ENCODE measurements around the gene MAG. TPM values are rescaled to one million over a fixed set of nuclear protein-coding genes. Genes with fewer than 3 reads are reported as not detected.
"Not testable (repeated sequence)": the region's sequence is repeated elsewhere in the genome, so short reads cannot be mapped to it uniquely, and the experiment has no call there.

MAG gene
- total and polyA plus RNA-seq, 2 of the 8 experiments (the other 6 are each of a cell fraction or from before 2014, with no cell fraction given) = 0.20 to 1.3 TPM

GRCh38 chr19:35285465-35285864, 6.5 kb upstream of the MAG start:
- peak overlapping the region; percentile 61; the same call in 1 of the 2 replicates for H2AFZ ChIP-seq (ENCODE audit: low read length)
- not testable (repeated sequence) for DNase-seq (ENCODE audit: low read depth in 1 of 2, low spot score in 2 of 2); H3K14ac ChIP-seq (ENCODE audit: insufficient read length); H3K27me3 ChIP-seq (replicated peaks in 1 of 4; ENCODE audit: control insufficient read depth in 3 of 4, extremely low read depth in 1 of 4, insufficient read depth in 3 of 4, low read length in 3 of 4); H3K18ac ChIP-seq (ENCODE audit: extremely low read depth, low read length); H4K5ac ChIP-seq (ENCODE audit: insufficient read length, low read depth, low read length); FAIRE-seq; H2BK20ac ChIP-seq (ENCODE audit: low read length); H3K23ac ChIP-seq (ENCODE audit: insufficient read length); H2BK12ac ChIP-seq (ENCODE audit: low read depth, low read length); H3K27ac ChIP-seq (ENCODE audit: low read depth, low read length); H2AK5ac ChIP-seq (ENCODE audit: low read depth, low read length); H3K4ac ChIP-seq (replicated peaks; ENCODE audit: insufficient read length, low read depth, low read length); H2BK15ac ChIP-seq (ENCODE audit: low read length); H2BK5ac ChIP-seq (ENCODE audit: low read depth, low read length); H3K4me3 ChIP-seq (ENCODE audit: extremely low read depth in 1 of 4, insufficient read depth in 2 of 4, low read depth in 3 of 4, low read length in 4 of 4); H4K91ac ChIP-seq (replicated peaks; ENCODE audit: insufficient read length, low read length); H4K20me1 ChIP-seq (replicated peaks in 1 of 2; ENCODE audit: control insufficient read depth in 1 of 2, insufficient read depth in 2 of 2, low read length in 2 of 2); H3K79me1 ChIP-seq (ENCODE audit: low read depth, low read length); H3K23me2 ChIP-seq (ENCODE audit: low read depth, low read length); H3K9me3 ChIP-seq (ENCODE audit: insufficient read depth in 2 of 2, low read depth in 1 of 2, low read length in 1 of 2); H2BK120ac ChIP-seq (replicated peaks; ENCODE audit: low read depth, low read length); H3K79me2 ChIP-seq (ENCODE audit: control insufficient read depth in 1 of 2, insufficient read depth in 2 of 2, low read length in 2 of 2); H3K56ac ChIP-seq (replicated peaks; ENCODE audit: insufficient read length, low read depth, low read length); H3K4me1 ChIP-seq (replicated peaks in 1 of 4; ENCODE audit: control insufficient read depth in 3 of 4, insufficient read depth in 4 of 4, low read length in 3 of 4); H3K36me3 ChIP-seq (ENCODE audit: control insufficient read depth in 2 of 4, insufficient read depth in 4 of 4, low read length in 3 of 4); H3K4me2 ChIP-seq (ENCODE audit: insufficient read depth in 1 of 2, low read depth in 2 of 2, low read length in 2 of 2); H4K8ac ChIP-seq (ENCODE audit: extremely low read depth, insufficient read depth, low read length); H3K9ac ChIP-seq (replicated peaks in 1 of 4; ENCODE audit: extremely low read depth in 1 of 4, low read depth in 3 of 4, low read length in 3 of 4)
- WGBS, 2 experiments (ENCODE audit: extremely low coverage in 1 of 2, insufficient coverage in 1 of 2, insufficient read length in 1 of 2, insufficient replicate concordance in 2 of 2, low coverage in 1 of 2, low lambda C conversion rate in 2 of 2, missing lambda C conversion rate in 1 of 2) = 94% methylated on average over 3 of the region's 3 CpGs; no CpG with 5 or more reads in 1 of the 2 experiments
- CTCF ChIA-PET (ENCODE audit: partially characterized antibody) = interaction anchor here (0.6 to 1.5 kb wide), 3 partner anchors 16 to 210 kb away, joined by 3 to 6 read pairs (median 4); partner anchors contain the start of gene USF2
- POLR2A ChIA-PET (ENCODE audit: partially characterized antibody) = interaction anchor here (0.5 to 1.8 kb wide), 4 partner anchors 8 to 610 kb away, joined by 3 to 8 read pairs (median 4); no protein-coding TSS in a partner anchor

DNA sequence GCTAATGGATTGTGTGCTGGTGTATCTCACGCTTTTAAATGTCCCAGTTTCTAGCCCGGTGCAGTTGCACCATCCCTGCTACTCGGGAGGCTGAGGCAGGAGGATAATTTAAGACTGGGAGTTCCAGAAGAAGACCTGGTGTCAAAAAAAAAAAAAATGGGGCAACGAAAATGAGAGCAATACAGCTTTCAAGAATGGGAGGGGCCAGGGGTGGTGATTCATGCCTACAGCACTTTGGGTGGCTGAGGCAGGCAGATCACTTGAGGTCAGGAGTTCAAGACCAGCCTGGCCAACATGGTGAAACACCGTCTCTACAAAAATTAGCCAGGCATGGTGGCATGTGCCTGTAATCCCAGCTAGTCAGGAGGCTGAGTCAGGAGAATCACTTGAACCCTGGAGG, 5.9 kb upstream of the MAG start:
- H3K23ac ChIP-seq (ENCODE audit: insufficient read length); H3K79me2 ChIP-seq (ENCODE audit: control insufficient read depth in 1 of 2, insufficient read depth in 2 of 2, low read length in 2 of 2); H3K56ac ChIP-seq (replicated peaks; ENCODE audit: insufficient read length, low read depth, low read length); H2BK12ac ChIP-seq (ENCODE audit: low read depth, low read length); H3K4me2 ChIP-seq (ENCODE audit: insufficient read depth in 1 of 2, low read depth in 2 of 2, low read length in 2 of 2); H3K9me3 ChIP-seq (ENCODE audit: insufficient read depth in 2 of 2, low read depth in 1 of 2, low read length in 1 of 2); DNase-seq (ENCODE audit: low read depth in 1 of 2, low spot score in 2 of 2); H4K20me1 ChIP-seq (replicated peaks in 1 of 2; ENCODE audit: control insufficient read depth in 1 of 2, insufficient read depth in 2 of 2, low read length in 2 of 2); H3K14ac ChIP-seq (ENCODE audit: insufficient read length); H2BK5ac ChIP-seq (ENCODE audit: low read depth, low read length); H4K5ac ChIP-seq (ENCODE audit: insufficient read length, low read depth, low read length); H3K79me1 ChIP-seq (ENCODE audit: low read depth, low read length); H3K4ac ChIP-seq (replicated peaks; ENCODE audit: insufficient read length, low read depth, low read length); H3K9ac ChIP-seq (replicated peaks in 1 of 4; ENCODE audit: extremely low read depth in 1 of 4, low read depth in 3 of 4, low read length in 3 of 4); FAIRE-seq; H2BK15ac ChIP-seq (ENCODE audit: low read length); H3K27ac ChIP-seq (ENCODE audit: low read depth, low read length); H3K27me3 ChIP-seq (replicated peaks in 1 of 4; ENCODE audit: control insufficient read depth in 3 of 4, extremely low read depth in 1 of 4, insufficient read depth in 3 of 4, low read length in 3 of 4); POLR2A ChIA-PET (ENCODE audit: partially characterized antibody); H2BK120ac ChIP-seq (replicated peaks; ENCODE audit: low read depth, low read length); H3K18ac ChIP-seq (ENCODE audit: extremely low read depth, low read length); H2AFZ ChIP-seq (ENCODE audit: low read length); H4K8ac ChIP-seq (ENCODE audit: extremely low read depth, insufficient read depth, low read length); H3K36me3 ChIP-seq (ENCODE audit: control insufficient read depth in 2 of 4, insufficient read depth in 4 of 4, low read length in 3 of 4); H2AK5ac ChIP-seq (ENCODE audit: low read depth, low read length); H2BK20ac ChIP-seq (ENCODE audit: low read length); H3K4me3 ChIP-seq (ENCODE audit: extremely low read depth in 1 of 4, insufficient read depth in 2 of 4, low read depth in 3 of 4, low read length in 4 of 4); H3K23me2 ChIP-seq (ENCODE audit: low read depth, low read length); H4K91ac ChIP-seq (replicated peaks; ENCODE audit: insufficient read length, low read length): not testable (repeated sequence)
- peaks cover 0 to 14% (median 5%) of the 10 kb centered on the region in 4 experiments; a peak in 5 of 7 replicates for H3K4me1 ChIP-seq (replicated peaks in 1 of 4; ENCODE audit: control insufficient read depth in 3 of 4, insufficient read depth in 4 of 4, low read length in 3 of 4)
- WGBS, 2 experiments (ENCODE audit: extremely low coverage in 1 of 2, insufficient coverage in 1 of 2, insufficient read length in 1 of 2, insufficient replicate concordance in 2 of 2, low coverage in 1 of 2, low lambda C conversion rate in 2 of 2, missing lambda C conversion rate in 1 of 2) = 92% methylated on average over 5 of the region's 5 CpGs; no CpG with 5 or more reads in 1 of the 2 experiments
- CTCF ChIA-PET (ENCODE audit: partially characterized antibody) = interaction anchor here (0.6 to 2.1 kb wide), 4 partner anchors 10 to 209 kb away, joined by 4 to 6 read pairs (median 4); partner anchors contain the start of gene USF2

Measured in H1 (cell line).